RWPE2 (cell line): Measurements from ENCODE around the gene USP32.

Experiments used
- ATAC-seq: fragments of 200-7000 bp; cut with Tn5 transposase; 3 replicates; pipeline ENCODE4 v1.9.1; 2021; ENCODE audit warnings: low read depth
- DNase-seq: peaks from one replicate; pipeline ENCODE4 v3.0.0-alpha.2; 2020; ENCODE audit warnings: low spot score
- H3K27ac ChIP-seq: fragments of 450-650 bp; 2 replicates; pipeline ENCODE4 v1.5.1; 2017; ENCODE audit warnings: mild to moderate bottlenecking; ENCODE audit not compliant: poor library complexity, severe bottlenecking
- H3K27me3 ChIP-seq: fragments of 250-450 bp; sonication (Bioruptor Pico); 2 replicates; pipeline ENCODE4 v1.5.1; 2021; ENCODE audit warnings: mild to moderate bottlenecking, moderate library complexity; ENCODE audit not compliant: insufficient read depth, poor library complexity, severe bottlenecking
- H3K36me3 ChIP-seq: fragments of 250-450 bp; sonication (Bioruptor Pico); 2 replicates; pipeline ENCODE4 v1.5.1; 2020; ENCODE audit warnings: low read depth, mild to moderate bottlenecking, moderate library complexity
- H3K4me1 ChIP-seq: fragments of 250-450 bp; sonication (Bioruptor Pico); 2 replicates; pipeline ENCODE4 v1.5.1; 2021; ENCODE audit warnings: mild to moderate bottlenecking, moderate library complexity; ENCODE audit not compliant: insufficient read depth, poor library complexity, severe bottlenecking
- H3K4me3 ChIP-seq: fragments of 250-450 bp; sonication (Bioruptor Pico); 2 replicates; pipeline ENCODE4 v1.5.1; 2021; ENCODE audit warnings: mild to moderate bottlenecking, moderate library complexity; ENCODE audit not compliant: severe bottlenecking
- H3K9me3 ChIP-seq: fragments of 250-450 bp; sonication (Bioruptor Pico); 2 replicates; pipeline ENCODE4 v1.5.1; 2021; ENCODE audit warnings: mild to moderate bottlenecking, moderate library complexity; ENCODE audit not compliant: severe bottlenecking
- CTCF ChIP-seq: fragments of 450-650 bp; IDR thresholded peaks from one replicate; pipeline ENCODE4 v1.5.1; 2017; ENCODE audit warnings: mild to moderate bottlenecking, moderate library complexity; ENCODE audit not compliant: poor library complexity, severe bottlenecking

The USP32 gene

GRCh38 chr17:60157487-60158040 is 234.4 kb downstream of the USP32 start:
- no peaks in the 10 kb centered on the region for H3K4me1 ChIP-seq
- ATAC-seq (no peak), DNase-seq (no peak)
- no peak for TF ChIP-seq CTCF
- H3K36me3 ChIP-seq: no peaks in the 10 kb centered on the region
- peaks cover 10% of the 10 kb centered on the region for H3K27me3 ChIP-seq
- no peaks in the 10 kb centered on the region for H3K9me3 ChIP-seq
- no peak overlapping the region for H3K27ac ChIP-seq
- no peak overlapping the region for H3K4me3 ChIP-seq

GRCh38 chr17:60156746-60157145 is 235.2 kb downstream of the USP32 start:
- ATAC-seq: no peak
- no peak for DNase-seq
- peaks cover 18% of the 10 kb centered on the region for H3K27me3 ChIP-seq
- TF ChIP-seq CTCF: no peak
- H3K36me3 ChIP-seq: no peaks in the 10 kb centered on the region
- no peak overlapping the region for H3K27ac ChIP-seq
- no peaks in the 10 kb centered on the region for H3K4me1 ChIP-seq
- no peaks in the 10 kb centered on the region for H3K9me3 ChIP-seq
- no peak overlapping the region for H3K4me3 ChIP-seq

GRCh38 chr17:60155815-60156214 is 236.1 kb downstream of the USP32 start:
- no peak for TF ChIP-seq CTCF
- no peak overlapping the region for H3K27ac ChIP-seq
- DNase-seq (no peak), ATAC-seq (no peak)
- H3K9me3 ChIP-seq: no peaks in the 10 kb centered on the region
- peaks cover 27% of the 10 kb centered on the region for H3K27me3 ChIP-seq
- H3K36me3 ChIP-seq: no peaks in the 10 kb centered on the region
- H3K4me1 ChIP-seq: no peaks in the 10 kb centered on the region
- H3K4me3 ChIP-seq: no peak overlapping the region

GRCh38 chr17:60155427-60155814 is 236.5 kb downstream of the USP32 start:
- peaks cover 31% of the 10 kb centered on the region for H3K27me3 ChIP-seq
- DNase-seq (no peak), ATAC-seq (no peak)
- no peak overlapping the region for H3K4me3 ChIP-seq
- H3K4me1 ChIP-seq: no peaks in the 10 kb centered on the region
- H3K9me3 ChIP-seq: no peaks in the 10 kb centered on the region
- TF ChIP-seq CTCF: no peak
- H3K27ac ChIP-seq: no peak overlapping the region
- no peaks in the 10 kb centered on the region for H3K36me3 ChIP-seq

- Histone ChIP-seq H3K27me3 (peaks cover 37% of the 10 kb centered on the region), H3K27ac (no peak overlapping the region), H3K36me3 (no peaks in the 10 kb centered on the region), H3K4me3 (no peak overlapping the region), H3K9me3 (no peaks in the 10 kb centered on the region), H3K4me1 (no peaks in the 10 kb centered on the region)
- DNase-seq (no peak), ATAC-seq (peak; percentile 15; the same call in 1 of the 3 replicates)
- no peak for TF ChIP-seq CTCF
These were observed 237.1 kb downstream of the USP32 start for GRCh38 chr17:60154616-60155426.
